HFFc6 (cell line): Measurements from ENCODE around the gene CLIP1. TPM values are rescaled to one million over a fixed set of nuclear protein-coding genes. Genes with fewer than 3 reads are reported as not detected.

Source experiments
- DNase-seq: peaks from one replicate; pipeline ENCODE4 v3.0.0-alpha.2; 2018
- H3K27ac Mint-ChIP-seq: 2 replicates; pipeline ENCODE4 v1.8.0; 2020; ENCODE audit warnings: mild to moderate bottlenecking, mixed read lengths
- H3K27me3 Mint-ChIP-seq: 2 replicates; pipeline ENCODE4 v1.8.0; 2021; ENCODE audit warnings: mild to moderate bottlenecking, moderate library complexity, mixed read lengths; ENCODE audit not compliant: insufficient read depth
- H3K36me3 Mint-ChIP-seq: 2 replicates; pipeline ENCODE4 v1.8.0; 2021; ENCODE audit warnings: low read depth, mixed read lengths
- H3K4me1 Mint-ChIP-seq: 2 replicates; pipeline ENCODE4 v1.8.0; 2020; ENCODE audit warnings: low read depth, mixed read lengths
- H3K4me3 Mint-ChIP-seq: 2 replicates; pipeline ENCODE4 v1.8.0; 2020; ENCODE audit warnings: mild to moderate bottlenecking, moderate library complexity, mixed read lengths
- H3K9me3 Mint-ChIP-seq: 2 replicates; pipeline ENCODE4 v1.8.0; 2020; ENCODE audit warnings: mild to moderate bottlenecking, mixed read lengths
- total RNA-seq, 6 experiments: library from RNA; stranded (reverse); fragmentation: NEBNext Ultra II Directional; extraction: Animal tissue kit (Norgen Biotek cat#: 25700); gene quantifications; 2 replicates in 1 of 6; 3 replicates in 5 of 6; pipeline ENCODE4 v1.2.3, GENCODE V29; 2021
- TF ChIP-seq, protein P1 (sequence below): fragments of 200-600 bp; sonication (generic); IDR thresholded peaks from 2 replicates; pipeline ENCODE4 v1.5.0; 2021; ENCODE audit warnings: antibody characterized with exemption, mild to moderate bottlenecking

The CLIP1 gene
- total RNA-seq, 6 experiments from 2014 or later = 62.5 to 71.9 (median 69.1) TPM

- TF ChIP-seq, protein P1, sequence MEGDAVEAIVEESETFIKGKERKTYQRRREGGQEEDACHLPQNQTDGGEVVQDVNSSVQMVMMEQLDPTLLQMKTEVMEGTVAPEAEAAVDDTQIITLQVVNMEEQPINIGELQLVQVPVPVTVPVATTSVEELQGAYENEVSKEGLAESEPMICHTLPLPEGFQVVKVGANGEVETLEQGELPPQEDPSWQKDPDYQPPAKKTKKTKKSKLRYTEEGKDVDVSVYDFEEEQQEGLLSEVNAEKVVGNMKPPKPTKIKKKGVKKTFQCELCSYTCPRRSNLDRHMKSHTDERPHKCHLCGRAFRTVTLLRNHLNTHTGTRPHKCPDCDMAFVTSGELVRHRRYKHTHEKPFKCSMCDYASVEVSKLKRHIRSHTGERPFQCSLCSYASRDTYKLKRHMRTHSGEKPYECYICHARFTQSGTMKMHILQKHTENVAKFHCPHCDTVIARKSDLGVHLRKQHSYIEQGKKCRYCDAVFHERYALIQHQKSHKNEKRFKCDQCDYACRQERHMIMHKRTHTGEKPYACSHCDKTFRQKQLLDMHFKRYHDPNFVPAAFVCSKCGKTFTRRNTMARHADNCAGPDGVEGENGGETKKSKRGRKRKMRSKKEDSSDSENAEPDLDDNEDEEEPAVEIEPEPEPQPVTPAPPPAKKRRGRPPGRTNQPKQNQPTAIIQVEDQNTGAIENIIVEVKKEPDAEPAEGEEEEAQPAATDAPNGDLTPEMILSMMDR = no peak
- Mint-ChIP-seq H3K27ac (no peak overlapping the region), H3K4me1 (peaks cover 9% of the 10 kb centered on the region), H3K9me3 (no peaks in the 10 kb centered on the region), H3K36me3 (peaks cover 18% of the 10 kb centered on the region), H3K27me3 (no peaks in the 10 kb centered on the region; the same call in 1 of the 2 replicates), H3K4me3 (no peak overlapping the region)
- no peak for DNase-seq
Observed at GRCh38 chr12:122349078-122349477, 73.4 kb downstream of the CLIP1 start.

DNA sequence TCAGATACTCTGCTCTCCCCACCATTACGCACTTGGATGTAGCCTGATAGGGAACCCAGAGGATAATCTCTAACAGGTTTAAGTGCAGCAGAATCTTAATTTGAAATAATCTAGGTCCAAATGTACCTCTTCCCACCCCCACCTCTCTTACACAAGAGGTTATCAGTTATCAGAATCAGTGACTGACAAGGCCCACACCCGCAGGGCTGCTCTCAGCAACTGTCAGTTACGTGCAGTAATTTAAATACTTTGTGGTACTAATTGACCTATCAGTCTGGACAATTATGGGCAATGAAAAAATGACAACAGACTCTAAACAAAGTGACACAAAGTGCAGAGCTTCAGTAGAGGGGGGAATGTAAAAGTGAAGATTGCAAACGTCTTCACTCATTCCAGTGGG is 74.0 kb downstream of the CLIP1 start:
- Mint-ChIP-seq H3K36me3 (peaks cover 18% of the 10 kb centered on the region), H3K27ac (no peak overlapping the region), H3K27me3 (no peaks in the 10 kb centered on the region; the same call in 1 of the 2 replicates), H3K4me1 (peaks cover 9% of the 10 kb centered on the region), H3K9me3 (no peaks in the 10 kb centered on the region), H3K4me3 (no peak overlapping the region)
- TF ChIP-seq, protein P1 = no peak
- DNase-seq = no peak

DNA sequence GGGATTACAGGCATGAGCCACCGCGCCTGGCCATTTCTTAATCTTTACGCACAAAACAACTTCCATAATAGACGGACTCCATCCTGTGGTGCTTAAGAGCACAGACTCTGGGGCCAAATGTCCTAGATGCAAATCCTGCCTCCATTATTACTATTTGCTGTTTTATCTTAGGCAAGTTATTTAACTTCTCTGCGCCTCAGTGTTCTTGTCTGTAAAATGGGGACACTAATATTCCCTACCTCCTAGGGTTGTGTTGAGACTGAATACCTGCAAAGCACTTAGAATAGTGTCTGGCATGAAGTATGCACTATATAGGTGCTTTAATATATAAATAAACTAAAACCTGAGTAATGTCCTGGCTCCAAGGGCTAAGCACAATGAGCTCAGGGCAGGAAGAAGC is 76.4 kb downstream of the CLIP1 start:
- peaks cover 9% of the 10 kb centered on the region for H3K4me1 Mint-ChIP-seq
- H3K9me3 Mint-ChIP-seq = no peaks in the 10 kb centered on the region
- H3K27me3 Mint-ChIP-seq = no peaks in the 10 kb centered on the region; the same call in 1 of the 2 replicates
- no peak overlapping the region for H3K27ac Mint-ChIP-seq
- peaks cover 19% of the 10 kb centered on the region for H3K36me3 Mint-ChIP-seq
- TF ChIP-seq, protein P1 = no peak
- no peak for DNase-seq
- H3K4me3 Mint-ChIP-seq = no peak overlapping the region

DNA sequence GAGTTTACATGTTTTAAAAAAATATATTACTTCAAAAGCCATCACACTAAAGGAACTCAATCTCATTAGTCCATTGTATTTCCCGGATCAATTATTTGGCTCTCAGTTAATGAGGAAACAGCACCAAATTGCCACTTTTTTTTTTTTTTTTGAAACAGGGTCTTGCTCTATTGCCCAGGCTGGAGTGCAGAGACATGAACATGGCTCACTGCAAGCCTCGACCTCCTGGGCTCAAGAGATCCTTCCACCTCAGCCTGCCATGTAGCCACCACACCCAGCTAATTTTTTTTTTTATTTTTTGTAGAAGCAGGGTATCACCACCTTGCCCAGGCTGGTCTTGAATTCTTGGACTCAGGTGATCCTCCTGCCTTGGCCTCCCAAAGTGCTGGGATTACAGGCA is 77.4 kb downstream of the CLIP1 start:
- TF ChIP-seq, protein P1 = no peak
- Mint-ChIP-seq H3K4me1 (no peaks in the 10 kb centered on the region), H3K27ac (no peak overlapping the region), H3K9me3 (no peaks in the 10 kb centered on the region), H3K4me3 (no peak overlapping the region), H3K27me3 (no peaks in the 10 kb centered on the region; the same call in 1 of the 2 replicates), H3K36me3 (peaks cover 19% of the 10 kb centered on the region)
- no peak for DNase-seq

GRCh38 chr12:122336015-122336946 is 86.2 kb downstream of the CLIP1 start:
- H3K27ac Mint-ChIP-seq = no peak overlapping the region
- DNase-seq = no peak
- no peaks in the 10 kb centered on the region for H3K9me3 Mint-ChIP-seq
- no peak overlapping the region for H3K4me3 Mint-ChIP-seq
- H3K4me1 Mint-ChIP-seq = no peaks in the 10 kb centered on the region
- TF ChIP-seq, protein P1 = peak; percentile 85
- peaks cover 33% of the 10 kb centered on the region; the same call in 1 of the 2 replicates for H3K36me3 Mint-ChIP-seq
- peaks cover 8% of the 10 kb centered on the region for H3K27me3 Mint-ChIP-seq
